Muscle of leg (tissue), 11 donors: ENCODE data around the gene DLK1. TPM values are rescaled to one million over a fixed set of nuclear protein-coding genes. Genes with fewer than 3 reads are reported as not detected.

Experiments
- DNase-seq: peaks from one replicate; pipeline ENCODE4 v3.0.0; 2013
- H3K27ac ChIP-seq: one replicate; pipeline ENCODE4 v1.5.1; 2013; ENCODE audit warnings: mild to moderate bottlenecking, low read length, control low read depth
- H3K27me3 ChIP-seq: one replicate; pipeline ENCODE4 v1.6.1; 2013; ENCODE audit warnings: low read length; ENCODE audit not compliant: control insufficient read depth, insufficient read depth
- H3K36me3 ChIP-seq: one replicate; pipeline ENCODE4 v1.6.1; 2013; ENCODE audit warnings: low read length; ENCODE audit not compliant: control insufficient read depth, insufficient read depth
- H3K4me1 ChIP-seq: one replicate; pipeline ENCODE4 v1.6.1; 2013; ENCODE audit warnings: low read length; ENCODE audit not compliant: control insufficient read depth, insufficient read depth
- H3K4me3 ChIP-seq: one replicate; pipeline ENCODE4 v1.5.1; 2013; ENCODE audit warnings: low read length, control low read depth
- H3K9me3 ChIP-seq: replicated peaks from 2 replicates; pipeline ENCODE4 v1.6.1; 2013; ENCODE audit warnings: low read depth, low read length; ENCODE audit not compliant: control insufficient read depth
- WGBS: methylation state at CpG from one replicate; pipeline ENCODE4 v1.1.5; 2013; ENCODE audit warnings: missing lambda C conversion rate; ENCODE audit not compliant: insufficient coverage; 5-methylcytosine and 5-hydroxymethylcytosine counted together
- polyA plus RNA-seq, 8 donors: library from polyadenylated mRNA; unstranded; fragments of 120-200 nt; gene quantifications; one replicate each; pipeline versions ENCODE4 v1.2.1 to v1.2.3, GENCODE V29; 2013; ENCODE audit warnings: inconsistent platforms in 1 of 8, low replicate concordance in 1 of 8; ENCODE audit not compliant: insufficient read length in 8 of 8, insufficient read depth in 1 of 8
- total RNA-seq: library from RNA; stranded (reverse); fragments of 120-200 nt; gene quantifications from one replicate; pipeline ENCODE4 v1.2.4, GENCODE V29; 2013

Gene DLK1
- total and polyA plus RNA-seq, 9 donors = 377 to 2,540 (median 2,140) TPM

DNA sequence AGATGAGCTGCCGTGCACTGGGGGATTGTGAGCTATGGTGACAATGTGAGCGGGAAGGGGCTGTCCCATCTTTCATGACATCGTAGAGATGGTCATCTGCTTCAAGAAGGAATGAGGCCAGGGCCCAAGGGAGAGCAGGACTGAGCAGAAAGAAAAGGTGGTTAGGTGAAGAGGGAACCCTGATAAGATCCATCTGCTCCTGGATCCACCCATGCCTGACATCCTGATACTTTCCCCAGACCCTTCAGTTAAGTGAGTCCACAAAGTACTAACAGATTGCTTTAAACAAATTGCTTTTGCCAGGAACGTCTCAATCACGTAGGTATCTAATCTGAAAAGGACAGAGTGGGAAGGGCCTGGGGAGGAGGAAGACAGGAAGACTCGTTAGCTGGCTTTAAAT lies 25.4 kb upstream of the DLK1 start:
- no peak overlapping the region for H3K4me3 ChIP-seq
- H3K36me3 ChIP-seq = no peaks in the 10 kb centered on the region
- 90% methylated on average over 2 of the region's 6 CpGs for WGBS
- no peak for DNase-seq
- no peaks in the 10 kb centered on the region for H3K9me3 ChIP-seq
- no peaks in the 10 kb centered on the region for H3K27me3 ChIP-seq
- no peak overlapping the region for H3K27ac ChIP-seq
- peaks cover 44% of the 10 kb centered on the region for H3K4me1 ChIP-seq

GRCh38 chr14:100702590-100702989 lies 24.1 kb upstream of the DLK1 start:
- H3K36me3 ChIP-seq = no peaks in the 10 kb centered on the region
- H3K4me1 ChIP-seq = peaks cover 43% of the 10 kb centered on the region
- 69% methylated on average over 7 of the region's 8 CpGs for WGBS
- no peaks in the 10 kb centered on the region for H3K9me3 ChIP-seq
- H3K27ac ChIP-seq = no peak overlapping the region
- no peaks in the 10 kb centered on the region for H3K27me3 ChIP-seq
- DNase-seq = no peak
- H3K4me3 ChIP-seq = no peak overlapping the region

DNA sequence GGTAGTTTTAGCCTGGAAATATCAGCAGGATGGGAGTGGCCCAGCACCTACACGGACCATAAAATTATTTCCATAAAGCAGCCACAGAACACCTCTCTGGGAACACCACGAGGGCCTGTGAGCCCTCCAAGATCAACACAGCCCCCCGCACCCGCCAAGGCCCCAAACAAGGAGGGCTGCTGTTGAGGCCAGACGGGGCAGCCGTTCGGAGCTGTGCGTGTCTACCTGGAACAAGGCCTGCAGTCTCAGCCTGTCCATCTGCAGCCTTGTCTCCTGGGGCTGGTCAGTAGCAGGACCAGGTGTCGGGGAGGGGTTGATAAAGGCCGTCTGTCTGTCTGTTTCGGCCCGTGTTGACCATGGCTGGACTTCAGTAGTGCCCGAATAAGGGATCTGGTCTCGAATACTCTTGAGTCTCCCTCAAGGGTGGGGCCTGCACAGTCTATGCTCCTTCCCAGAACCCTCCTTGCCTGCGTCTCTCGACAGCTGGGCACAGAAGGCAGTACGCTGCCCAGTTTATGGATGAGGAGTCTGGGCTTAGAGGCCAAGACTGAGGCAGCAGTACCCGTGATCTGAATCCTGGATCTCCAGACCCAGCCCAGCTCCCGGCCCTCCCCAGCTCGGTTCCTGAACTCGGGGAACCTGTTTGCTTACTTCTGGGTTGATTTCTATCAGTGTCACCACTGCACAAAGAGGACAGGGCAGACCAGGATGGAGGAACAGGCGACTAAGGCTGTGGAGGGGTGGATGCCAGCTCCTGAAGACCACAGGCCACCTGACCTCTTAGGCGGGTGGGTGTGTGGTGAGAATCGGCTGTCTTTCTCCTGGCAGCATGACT lies 23.1 kb upstream of the DLK1 start:
- no peaks in the 10 kb centered on the region for H3K9me3 ChIP-seq
- no peak overlapping the region for H3K27ac ChIP-seq
- H3K36me3 ChIP-seq = no peaks in the 10 kb centered on the region
- peaks cover 45% of the 10 kb centered on the region for H3K4me1 ChIP-seq
- DNase-seq = no peak
- 75% methylated on average over 20 of the region's 24 CpGs for WGBS
- no peak overlapping the region for H3K4me3 ChIP-seq
- no peaks in the 10 kb centered on the region for H3K27me3 ChIP-seq

DNA sequence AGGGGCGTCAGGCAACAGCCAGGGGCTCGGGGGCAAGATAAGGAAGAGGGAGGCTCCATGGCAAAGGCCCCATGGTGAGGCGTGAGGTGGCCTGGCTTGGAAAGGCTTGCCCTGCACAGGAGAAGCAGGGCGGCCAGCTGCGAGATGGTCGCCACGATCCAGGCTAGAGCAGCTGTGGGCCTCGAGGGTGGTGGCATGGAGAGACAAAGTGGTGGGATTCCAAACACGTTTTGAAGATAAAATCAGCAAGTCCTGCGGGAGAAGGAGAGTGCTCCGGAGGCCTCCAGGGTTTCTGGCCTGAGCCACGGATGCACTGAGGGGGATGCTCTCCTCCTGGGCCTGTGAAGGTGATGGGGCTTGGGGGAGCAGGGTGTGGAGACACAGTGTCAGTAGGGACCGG lies 20.5 kb upstream of the DLK1 start:
- Histone ChIP-seq H3K27me3 (no peaks in the 10 kb centered on the region), H3K27ac (no peak overlapping the region), H3K4me3 (no peak overlapping the region), H3K9me3 (no peaks in the 10 kb centered on the region), H3K4me1 (peaks cover 65% of the 10 kb centered on the region), H3K36me3 (no peaks in the 10 kb centered on the region)
- DNase-seq = no peak
- 45% methylated on average over 12 of the region's 13 CpGs for WGBS

GRCh38 chr14:100706860-100707259 lies 19.8 kb upstream of the DLK1 start:
- H3K27ac ChIP-seq = peak overlapping the region; percentile 7
- peaks cover 72% of the 10 kb centered on the region for H3K4me1 ChIP-seq
- H3K36me3 ChIP-seq = no peaks in the 10 kb centered on the region
- H3K4me3 ChIP-seq = no peak overlapping the region
- no peaks in the 10 kb centered on the region for H3K27me3 ChIP-seq
- WGBS = 93% methylated on average over 5 of the region's 5 CpGs
- DNase-seq = no peak
- H3K9me3 ChIP-seq = no peaks in the 10 kb centered on the region

GRCh38 chr14:100708425-100709288 lies 18.0 kb upstream of the DLK1 start:
- peak overlapping the region; percentile 34 for H3K4me3 ChIP-seq
- H3K9me3 ChIP-seq = no peaks in the 10 kb centered on the region
- WGBS = 16% methylated on average over 34 of the region's 40 CpGs
- peak; percentile 98 for DNase-seq
- H3K4me1 ChIP-seq = peaks cover 85% of the 10 kb centered on the region
- H3K27me3 ChIP-seq = no peaks in the 10 kb centered on the region
- H3K27ac ChIP-seq = peak overlapping the region; percentile 99
- H3K36me3 ChIP-seq = no peaks in the 10 kb centered on the region

- 2% methylated on average over 28 of the region's 59 CpGs for WGBS
- peak overlapping the region; percentile 34 for H3K4me3 ChIP-seq
- peak overlapping the region; percentile 99 for H3K27ac ChIP-seq
- peaks cover 85% of the 10 kb centered on the region for H3K4me1 ChIP-seq
- H3K36me3 ChIP-seq = no peaks in the 10 kb centered on the region
- no peaks in the 10 kb centered on the region for H3K9me3 ChIP-seq
- DNase-seq = peak; percentile 88
- H3K27me3 ChIP-seq = no peaks in the 10 kb centered on the region
These were observed 17.1 kb upstream of the DLK1 start for GRCh38 chr14:100709289-100710284.

GRCh38 chr14:100710391-100710790 lies 16.3 kb upstream of the DLK1 start:
- Histone ChIP-seq H3K27ac (peak overlapping the region; percentile 99), H3K9me3 (no peaks in the 10 kb centered on the region), H3K36me3 (no peaks in the 10 kb centered on the region), H3K27me3 (no peaks in the 10 kb centered on the region), H3K4me3 (no peak overlapping the region), H3K4me1 (peaks cover 85% of the 10 kb centered on the region)
- no peak for DNase-seq
- 60% methylated on average over 1 of the region's 12 CpGs for WGBS

DNA sequence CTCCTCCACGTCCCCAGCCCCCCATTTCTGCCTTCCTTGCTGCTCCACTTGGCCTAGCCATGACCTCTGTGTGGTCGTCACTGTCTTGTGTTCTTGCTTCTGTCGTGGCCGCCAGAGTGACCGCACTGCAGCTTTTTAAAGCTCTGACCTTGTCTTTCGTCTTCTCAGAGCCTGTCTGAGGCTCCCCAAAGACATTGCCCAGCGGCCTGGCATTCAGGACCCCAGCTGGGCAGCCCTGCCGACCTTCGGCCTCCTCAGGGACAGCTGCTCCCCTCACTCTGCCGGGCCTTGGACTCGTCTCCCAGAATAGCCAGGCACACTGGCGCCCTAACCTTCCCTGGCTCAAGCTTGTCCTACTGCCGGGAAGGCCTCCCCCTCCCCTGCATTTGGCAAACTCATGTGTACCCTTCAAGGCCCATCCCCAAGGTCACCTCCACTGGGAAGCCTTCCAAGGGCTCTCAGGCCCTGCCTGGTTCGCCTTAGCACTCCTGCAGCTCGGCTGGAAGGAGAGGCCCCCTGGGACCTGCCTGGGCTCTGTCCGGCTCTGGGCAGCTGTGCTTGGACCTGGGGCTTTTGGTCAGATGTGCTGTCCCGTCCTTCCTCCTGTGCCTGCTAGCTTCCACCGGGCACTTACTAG lies 15.7 kb upstream of the DLK1 start:
- H3K4me3 ChIP-seq = no peak overlapping the region
- no peaks in the 10 kb centered on the region for H3K27me3 ChIP-seq
- H3K4me1 ChIP-seq = peaks cover 82% of the 10 kb centered on the region
- H3K9me3 ChIP-seq = no peaks in the 10 kb centered on the region
- peak overlapping the region; percentile 99 for H3K27ac ChIP-seq
- 54% methylated on average over 18 of the region's 18 CpGs for WGBS
- peak; percentile 61 for DNase-seq
- no peaks in the 10 kb centered on the region for H3K36me3 ChIP-seq
